ENCODE results near the gene CDHR1.

CDHR1 gene

GRCh38 chr10:84190621-84191020 lies 3.7 kb upstream of the CDHR1 start:
- Histone ChIP-seq H3K9ac (ENCODE audit: low read depth, low read length) (no peak overlapping the region), H3K27ac (ENCODE audit: low read depth, low read length) (no peak overlapping the region), H3K36me3 (ENCODE audit: insufficient read depth, low read length) (no peaks in the 10 kb centered on the region), H3K27me3 (ENCODE audit: insufficient read depth, low read length) (peaks cover 40% of the 10 kb centered on the region), H3K4me1 (ENCODE audit: insufficient read depth, low read length) (0 out of 2 replicates have a peak, but pooled peaks cover 4% of the 10 kb centered on the region), H3K4me3 (ENCODE audit: low read length) (no peak overlapping the region), H3K9me3 (ENCODE audit: insufficient read depth, low read depth, low read length) (no peaks in the 10 kb centered on the region)
- WGBS, result 95% methylated on average over 3 of the region's 3 CpGs

GRCh38 chr10:84191106-84191505 lies 3.2 kb upstream of the CDHR1 start:
- Histone ChIP-seq H3K4me1 (ENCODE audit: insufficient read depth, low read length) (0 out of 2 replicates have a peak, but pooled peaks cover 4% of the 10 kb centered on the region), H3K27me3 (ENCODE audit: insufficient read depth, low read length) (peaks cover 45% of the 10 kb centered on the region)

GRCh38 chr10:84193327-84193726 lies 1.0 kb upstream of the CDHR1 start:
- Histone ChIP-seq H3K9ac (ENCODE audit: low read depth, low read length) (no peak overlapping the region), H3K4me1 (ENCODE audit: insufficient read depth, low read length) (0 out of 2 replicates have a peak, but pooled peaks cover 4% of the 10 kb centered on the region), H3K4me3 (ENCODE audit: low read length) (no peak overlapping the region), H3K9me3 (ENCODE audit: insufficient read depth, low read depth, low read length) (no peaks in the 10 kb centered on the region), H3K27ac (ENCODE audit: low read depth, low read length) (no peak overlapping the region), H3K27me3 (ENCODE audit: insufficient read depth, low read length) (peaks cover 63% of the 10 kb centered on the region), H3K36me3 (ENCODE audit: insufficient read depth, low read length) (no peaks in the 10 kb centered on the region)
- WGBS, result 95% methylated on average over 2 of the region's 2 CpGs

More at GRCh38 chr10:84191106-84191505, 3.2 kb upstream of the CDHR1 start:
- Histone ChIP-seq H3K4me3 (ENCODE audit: low read length) (no peak overlapping the region), H3K9ac (ENCODE audit: low read depth, low read length) (no peak overlapping the region), H3K36me3 (ENCODE audit: insufficient read depth, low read length) (no peaks in the 10 kb centered on the region), H3K27ac (ENCODE audit: low read depth, low read length) (no peak overlapping the region), H3K9me3 (ENCODE audit: insufficient read depth, low read depth, low read length) (no peaks in the 10 kb centered on the region)
- 91% methylated on average over 5 of the region's 5 CpGs for WGBS

- WGBS, result 39% methylated on average over 5 of the region's 5 CpGs
- H3K27me3 ChIP-seq (ENCODE audit: insufficient read depth, low read length), result peaks cover 63% of the 10 kb centered on the region
- peak overlapping the region; percentile 70 for H3K4me3 ChIP-seq (ENCODE audit: low read length)
- H3K4me1 ChIP-seq (ENCODE audit: insufficient read depth, low read length), result 0 out of 2 replicates have a peak, but pooled peaks cover 4% of the 10 kb centered on the region
- no peak overlapping the region for H3K27ac ChIP-seq (ENCODE audit: low read depth, low read length)
- H3K9me3 ChIP-seq (ENCODE audit: insufficient read depth, low read depth, low read length), result no peaks in the 10 kb centered on the region
- H3K36me3 ChIP-seq (ENCODE audit: insufficient read depth, low read length), result no peaks in the 10 kb centered on the region
- no peak overlapping the region for H3K9ac ChIP-seq (ENCODE audit: low read depth, low read length)
These were observed 402 bp upstream of the CDHR1 start for GRCh38 chr10:84193846-84194423.

- Histone ChIP-seq H3K4me1 (ENCODE audit: insufficient read depth, low read length) (0 out of 2 replicates have a peak, but pooled peaks cover 4% of the 10 kb centered on the region), H3K9me3 (ENCODE audit: insufficient read depth, low read depth, low read length) (no peaks in the 10 kb centered on the region), H3K27me3 (ENCODE audit: insufficient read depth, low read length) (peaks cover 63% of the 10 kb centered on the region), H3K27ac (ENCODE audit: low read depth, low read length) (no peak overlapping the region), H3K9ac (ENCODE audit: low read depth, low read length) (peak overlapping the region; percentile 45; the same call in 1 of the 2 replicates), H3K36me3 (ENCODE audit: insufficient read depth, low read length) (no peaks in the 10 kb centered on the region), H3K4me3 (ENCODE audit: low read length) (peak overlapping the region; percentile 70)
- 38% methylated on average over 43 of the region's 43 CpGs for WGBS
These were observed 900 bp downstream of the CDHR1 start for GRCh38 chr10:84195044-84195830.

- H3K36me3 ChIP-seq (ENCODE audit: insufficient read depth, low read length), result no peaks in the 10 kb centered on the region
- H3K9ac ChIP-seq (ENCODE audit: low read depth, low read length), result no peak overlapping the region
- H3K27ac ChIP-seq (ENCODE audit: low read depth, low read length), result no peak overlapping the region
- H3K4me3 ChIP-seq (ENCODE audit: low read length), result no peak overlapping the region
- peaks cover 63% of the 10 kb centered on the region for H3K27me3 ChIP-seq (ENCODE audit: insufficient read depth, low read length)
- no peaks in the 10 kb centered on the region for H3K9me3 ChIP-seq (ENCODE audit: insufficient read depth, low read depth, low read length)
- 0 out of 2 replicates have a peak, but pooled peaks cover 4% of the 10 kb centered on the region for H3K4me1 ChIP-seq (ENCODE audit: insufficient read depth, low read length)
- WGBS, result 61% methylated on average over 4 of the region's 4 CpGs
These were observed 1.7 kb downstream of the CDHR1 start for GRCh38 chr10:84196083-84196482.

- Histone ChIP-seq H3K36me3 (ENCODE audit: insufficient read depth, low read length) (no peaks in the 10 kb centered on the region), H3K27me3 (ENCODE audit: insufficient read depth, low read length) (peaks cover 58% of the 10 kb centered on the region), H3K4me1 (ENCODE audit: insufficient read depth, low read length) (0 out of 2 replicates have a peak, but pooled peaks cover 4% of the 10 kb centered on the region), H3K9me3 (ENCODE audit: insufficient read depth, low read depth, low read length) (no peaks in the 10 kb centered on the region), H3K27ac (ENCODE audit: low read depth, low read length) (no peak overlapping the region), H3K9ac (ENCODE audit: low read depth, low read length) (no peak overlapping the region), H3K4me3 (ENCODE audit: low read length) (no peak overlapping the region)
- WGBS, result 97% methylated on average over 5 of the region's 5 CpGs
These were observed 2.6 kb downstream of the CDHR1 start for GRCh38 chr10:84196941-84197340.

- H3K4me1 ChIP-seq (ENCODE audit: insufficient read depth, low read length), result 0 out of 2 replicates have a peak, but pooled peaks cover 4% of the 10 kb centered on the region
- no peak overlapping the region for H3K27ac ChIP-seq (ENCODE audit: low read depth, low read length)
- no peak overlapping the region for H3K4me3 ChIP-seq (ENCODE audit: low read length)
- H3K27me3 ChIP-seq (ENCODE audit: insufficient read depth, low read length), result peaks cover 53% of the 10 kb centered on the region
- H3K36me3 ChIP-seq (ENCODE audit: insufficient read depth, low read length), result no peaks in the 10 kb centered on the region
- H3K9me3 ChIP-seq (ENCODE audit: insufficient read depth, low read depth, low read length), result no peaks in the 10 kb centered on the region
- H3K9ac ChIP-seq (ENCODE audit: low read depth, low read length), result no peak overlapping the region
- WGBS, result 90% methylated on average over 5 of the region's 5 CpGs
These were observed 3.3 kb downstream of the CDHR1 start for GRCh38 chr10:84197643-84198042.

GRCh38 chr10:84198206-84198915 lies 4.0 kb downstream of the CDHR1 start:
- peaks cover 46% of the 10 kb centered on the region for H3K27me3 ChIP-seq (ENCODE audit: insufficient read depth, low read length)
- WGBS, result 88% methylated on average over 7 of the region's 7 CpGs
- H3K9ac ChIP-seq (ENCODE audit: low read depth, low read length), result no peak overlapping the region
- H3K4me1 ChIP-seq (ENCODE audit: insufficient read depth, low read length), result 0 out of 2 replicates have a peak, but pooled peaks cover 4% of the 10 kb centered on the region
- no peaks in the 10 kb centered on the region for H3K36me3 ChIP-seq (ENCODE audit: insufficient read depth, low read length)
- H3K4me3 ChIP-seq (ENCODE audit: low read length), result no peak overlapping the region
- no peak overlapping the region for H3K27ac ChIP-seq (ENCODE audit: low read depth, low read length)
- H3K9me3 ChIP-seq (ENCODE audit: insufficient read depth, low read depth, low read length), result no peaks in the 10 kb centered on the region

GRCh38 chr10:84200537-84201243 lies 6.4 kb downstream of the CDHR1 start:
- H3K9ac ChIP-seq (ENCODE audit: low read depth, low read length), result no peak overlapping the region
- H3K36me3 ChIP-seq (ENCODE audit: insufficient read depth, low read length), result no peaks in the 10 kb centered on the region
- no peaks in the 10 kb centered on the region for H3K4me1 ChIP-seq (ENCODE audit: insufficient read depth, low read length)
- peaks cover 22% of the 10 kb centered on the region for H3K27me3 ChIP-seq (ENCODE audit: insufficient read depth, low read length)
- no peak overlapping the region for H3K4me3 ChIP-seq (ENCODE audit: low read length)
- no peak overlapping the region for H3K27ac ChIP-seq (ENCODE audit: low read depth, low read length)
- H3K9me3 ChIP-seq (ENCODE audit: insufficient read depth, low read depth, low read length), result no peaks in the 10 kb centered on the region
- WGBS, result 90% methylated on average over 11 of the region's 11 CpGs

All from HUES64 (cell line).